H1 (cell line): ENCODE measurements around the gene ZNF423.

ENCODE experiments used
- CHD1 ChIP-seq: IDR thresholded peaks from 2 replicates; pipeline ENCODE4 v1.6.1; 2012; ENCODE audit warnings: low read depth, low read length, improper control_type of control experiment
- CREB1 ChIP-seq: IDR thresholded peaks from 2 replicates; pipeline ENCODE4 v1.6.1; 2012; ENCODE audit warnings: inconsistent platforms
- CTBP2 ChIP-seq: IDR thresholded peaks from 2 replicates; pipeline ENCODE4 v1.7.0; 2011; ENCODE audit warnings: borderline replicate concordance, mild to moderate bottlenecking, moderate library complexity, mixed read lengths, low read length; ENCODE audit not compliant: insufficient read depth, insufficient read length
- CTCF ChIP-seq, 3 experiments: IDR thresholded peaks; 1 replicate in 2 of 3; 2 replicates in 1 of 3; pipeline versions ENCODE4 v1.5.1 to v1.6.1; 2011; ENCODE audit warnings: low read length in 3 of 3, mild to moderate bottlenecking in 3 of 3, inconsistent platforms in 2 of 3, low read depth in 1 of 3, moderate library complexity in 1 of 3; ENCODE audit not compliant: insufficient read depth in 1 of 3; ENCODE audit errors: control extremely low read depth in 1 of 3
- EP300 ChIP-seq, 2 experiments: IDR thresholded peaks; 1 replicate in 1 of 2; 2 replicates in 1 of 2; pipeline ENCODE4 v1.6.1; 2011 to 2012; ENCODE audit warnings: low read depth in 2 of 2, low read length in 2 of 2, mild to moderate bottlenecking in 2 of 2, borderline replicate concordance in 1 of 2, inconsistent platforms in 1 of 2, moderate library complexity in 1 of 2
- EZH2 ChIP-seq: fragments of 200-600 bp; sonication (generic); IDR thresholded peaks from 2 replicates; pipeline ENCODE4 v1.7.1; 2012; ENCODE audit warnings: low read depth, mild to moderate bottlenecking, moderate library complexity, low read length, inconsistent platforms; ENCODE audit not compliant: severe bottlenecking
- KDM5A ChIP-seq: fragments of 200-600 bp; IDR thresholded peaks from 2 replicates; pipeline ENCODE4 v1.7.1; 2012; ENCODE audit warnings: mild to moderate bottlenecking, low read length, inconsistent platforms, mixed read lengths
- POLR2AphosphoS5 ChIP-seq: IDR thresholded peaks from 2 replicates; pipeline ENCODE4 v1.6.1; 2011; ENCODE audit warnings: low read depth, low read length
- RXRA ChIP-seq: IDR thresholded peaks from 2 replicates; pipeline ENCODE4 v1.6.1; 2011; ENCODE audit warnings: low read depth, mild to moderate bottlenecking, low read length, moderate library complexity; ENCODE audit not compliant: insufficient read depth
- TAF7 ChIP-seq: optimal IDR thresholded peaks from 2 replicates; pipeline ENCODE3; 2011; ENCODE audit warnings: low read depth, mild to moderate bottlenecking, inconsistent platforms, low read length, moderate library complexity, borderline replicate concordance

- no peak for TF ChIP-seq POLR2AphosphoS5
- TF ChIP-seq CTCF (IDR thresholded peaks at IDR 0.05; ENCODE audit: control extremely low read depth in 1 of 3, insufficient read depth in 1 of 3, low read depth in 1 of 3, low read length in 3 of 3): no peak
- TF ChIP-seq RXRA: no peak
- TF ChIP-seq CREB1: no peak
- no peak for TF ChIP-seq CTBP2
- no peak for TF ChIP-seq KDM5A
- no peak for TF ChIP-seq EP300 (IDR thresholded peaks at IDR 0.05; ENCODE audit: borderline replicate concordance in 1 of 2, low read depth in 2 of 2, low read length in 2 of 2)
- TF ChIP-seq TAF7: no peak
- TF ChIP-seq CHD1: no peak
- TF ChIP-seq EZH2: no peak
Measured at GRCh38 chr16:49528060-49528865, 327.6 kb downstream of the ZNF423 start.
